GM18499 (cell line): Measurements from ENCODE around the gene RNF223.
A peak's percentile ranks its signal among the peaks of the same experiment; 100 is the strongest.

Experiments
- ATAC-seq: cut with Tn5 transposase; IDR thresholded peaks from one replicate; pipeline ENCODE4 v1.9.1; 2021; ENCODE audit warnings: moderate number of reproducible peaks; ENCODE audit not compliant: insufficient read depth, unreplicated experiment

Gene RNF223

GRCh38 chr1:1073743-1074587 is at the start of gene RNF223:
Gene RNF223 (minus strand): TSS chr1:1074306. CDS start chr1:1072566, 1,740 bp downstream.
- no peak for ATAC-seq

DNA sequence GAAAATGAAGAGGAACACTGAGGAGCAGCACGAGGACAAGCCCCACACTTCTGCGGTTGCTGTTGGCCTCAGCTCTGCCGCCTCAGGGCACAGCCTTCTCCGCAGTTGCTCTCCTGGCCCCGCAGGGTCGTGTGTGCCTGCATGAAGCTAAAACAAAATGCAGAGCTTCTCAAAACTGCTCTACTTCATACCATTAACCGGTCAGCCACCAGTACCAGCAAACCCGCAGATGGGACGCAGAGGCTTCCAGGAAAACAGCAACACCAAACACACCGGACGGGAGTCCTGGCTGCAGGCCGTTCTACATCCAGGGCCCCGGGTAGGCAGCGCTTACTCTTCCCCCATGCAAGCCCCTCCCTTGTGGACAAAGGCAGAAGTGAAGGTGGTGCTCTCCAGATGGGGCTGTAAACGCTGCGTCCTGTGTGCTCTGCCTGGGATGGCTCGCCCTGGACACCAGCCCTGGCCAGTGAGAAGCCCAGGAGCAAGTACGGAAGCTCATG is 48.9 kb upstream of the RNF223 start:
- no peak for ATAC-seq

GRCh38 chr1:1122078-1122811 is 48.1 kb upstream of the RNF223 start:
- ATAC-seq, result no peak

GRCh38 chr1:1121611-1122077 is 47.5 kb upstream of the RNF223 start:
- no peak for ATAC-seq

DNA sequence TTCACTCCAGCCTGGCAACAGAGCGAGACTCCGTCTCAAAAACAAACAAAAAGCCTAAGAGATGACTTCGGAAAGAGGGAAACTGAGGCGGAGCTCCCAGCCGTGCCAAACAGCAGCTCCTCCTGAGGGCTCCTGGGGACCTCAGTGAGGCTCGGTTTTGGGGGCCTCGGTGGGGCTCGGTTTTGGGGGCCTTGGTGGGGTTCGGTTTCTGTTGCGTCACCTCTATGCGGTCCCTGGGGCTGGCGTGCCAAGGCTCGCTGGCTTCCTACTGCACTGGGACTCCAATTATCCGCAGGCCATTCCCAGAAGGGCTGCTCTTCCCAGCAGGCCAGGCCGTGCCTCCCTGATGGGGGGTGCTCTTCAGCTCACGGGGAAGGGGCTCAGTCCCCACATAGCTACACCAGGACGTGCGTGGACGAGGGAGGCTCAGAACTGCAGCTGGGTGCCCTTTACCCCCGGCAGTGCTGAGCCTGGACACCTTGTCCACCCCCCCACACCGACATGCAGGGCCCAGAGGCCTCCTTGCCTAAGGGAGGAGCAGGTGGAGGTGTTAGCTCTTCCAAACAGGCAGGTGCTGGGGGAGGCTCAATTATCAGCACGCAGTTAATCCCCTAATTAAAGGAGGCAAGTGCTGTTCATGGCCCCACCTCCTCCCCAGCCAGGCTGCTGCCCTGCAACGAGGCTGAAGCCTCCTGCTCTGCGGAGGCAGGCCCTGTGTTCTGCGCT is 46.9 kb upstream of the RNF223 start:
- no peak for ATAC-seq

DNA sequence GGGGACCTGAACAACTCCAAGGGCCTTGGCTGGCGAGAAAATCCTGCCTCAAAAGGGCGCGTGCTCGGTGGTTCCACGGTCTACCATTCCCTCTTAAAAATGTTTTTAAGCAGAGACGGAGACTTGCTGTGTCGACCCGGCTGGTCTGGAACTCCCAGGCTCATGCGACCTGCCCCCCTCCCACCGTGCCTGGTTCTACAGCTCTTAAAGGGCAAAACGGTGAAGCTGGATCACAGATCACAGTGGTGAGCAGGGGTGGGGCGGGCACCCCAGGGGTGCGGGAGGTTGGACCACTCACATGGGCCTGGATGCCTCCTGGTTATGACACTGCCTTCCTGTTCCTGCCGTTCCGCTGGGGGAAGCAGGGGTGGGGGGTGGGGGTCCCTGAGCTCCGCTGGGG is 46.0 kb upstream of the RNF223 start:
- ATAC-seq, result no peak

DNA sequence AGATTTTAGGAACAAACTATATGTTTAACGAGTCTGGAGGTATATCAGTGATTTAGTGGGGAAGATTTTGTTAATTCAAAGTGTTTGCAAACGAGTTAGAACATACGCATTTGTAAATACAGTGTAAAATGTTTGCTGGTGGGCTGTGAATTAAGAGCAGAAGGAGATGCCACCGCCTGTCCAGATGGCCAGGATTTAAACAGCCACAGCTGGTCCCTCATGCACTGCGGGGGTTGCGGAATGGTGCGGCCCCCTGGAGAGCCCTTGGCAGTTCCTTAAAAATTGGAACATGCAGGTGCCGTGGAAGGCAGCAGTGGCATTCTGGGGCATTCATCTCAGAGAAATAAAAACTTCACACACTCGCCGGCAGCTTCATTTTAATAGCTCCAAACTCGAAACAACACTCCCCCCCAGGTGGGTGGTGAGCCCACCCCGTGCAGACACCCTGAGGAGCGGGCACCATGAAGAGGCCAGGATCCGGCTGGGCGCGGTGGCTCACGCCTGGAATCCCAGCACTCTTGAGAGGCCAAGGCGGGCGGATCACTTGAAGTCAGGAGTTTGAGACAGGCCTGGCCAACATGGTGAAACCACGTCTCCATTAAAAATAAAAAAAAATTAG is 45.3 kb upstream of the RNF223 start:
- no peak for ATAC-seq

DNA sequence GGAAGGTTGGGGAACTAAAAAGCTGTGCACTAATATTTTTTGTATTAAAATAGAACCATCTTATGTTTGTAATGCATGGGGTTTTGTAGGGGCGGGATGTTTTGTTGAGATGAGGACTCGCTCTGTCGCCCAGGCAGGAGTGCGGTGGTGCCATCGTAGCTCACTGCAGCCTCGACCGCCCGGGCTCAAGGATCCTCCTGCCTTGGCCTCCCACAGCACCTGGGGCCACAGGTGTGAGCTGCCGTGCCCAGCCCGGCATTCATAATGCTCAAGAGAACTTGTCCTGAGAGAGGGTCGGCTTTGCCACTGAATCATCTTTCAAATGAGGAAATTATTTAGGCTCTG is 44.7 kb upstream of the RNF223 start:
- no peak for ATAC-seq

DNA sequence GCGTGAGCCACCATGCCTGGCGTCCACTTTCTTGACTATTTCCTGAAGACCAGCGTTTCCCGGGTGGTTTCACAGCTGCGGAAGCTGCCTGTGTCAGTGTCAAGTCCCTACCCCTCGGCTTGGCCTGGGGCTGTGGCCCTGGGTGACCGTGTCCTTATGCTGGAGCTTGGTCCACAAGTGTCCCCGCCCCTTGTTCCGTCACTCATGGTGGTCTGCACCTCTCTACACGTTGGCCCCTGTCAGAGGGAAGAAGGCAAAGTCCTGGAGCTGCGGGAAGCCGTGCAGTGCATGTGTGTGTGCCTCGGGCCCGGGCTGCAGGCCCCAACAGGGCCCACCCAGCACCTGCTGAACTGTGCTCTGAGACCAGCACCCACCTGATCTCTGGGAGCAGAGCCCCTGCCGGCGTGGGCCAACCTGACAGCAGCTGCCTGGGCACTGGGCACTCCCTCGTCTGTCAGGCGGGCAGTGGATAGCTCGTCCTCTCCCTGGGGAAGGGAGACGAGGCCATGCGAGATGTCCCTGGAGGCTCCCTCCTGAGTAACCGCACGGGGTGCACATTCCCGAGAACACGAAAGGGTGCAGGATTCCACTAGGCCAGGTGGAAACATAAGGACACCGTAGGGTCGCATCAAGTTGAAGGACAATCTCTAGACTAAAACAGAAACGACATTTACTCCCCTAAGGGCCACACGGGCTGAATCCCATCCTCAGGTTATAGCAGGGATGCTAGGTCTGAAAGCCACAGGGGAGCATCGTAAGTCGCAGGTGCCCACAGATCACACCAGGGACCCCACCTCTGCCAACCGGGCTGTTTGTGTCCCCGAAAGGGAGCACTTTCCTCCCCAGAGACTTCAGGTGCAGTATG is 44.1 kb upstream of the RNF223 start:
- no peak for ATAC-seq

GRCh38 chr1:1117469-1117831 is 43.3 kb upstream of the RNF223 start:
- no peak for ATAC-seq

- ATAC-seq, result no peak
Measured at GRCh38 chr1:1116701-1117468, 42.8 kb upstream of the RNF223 start.

DNA sequence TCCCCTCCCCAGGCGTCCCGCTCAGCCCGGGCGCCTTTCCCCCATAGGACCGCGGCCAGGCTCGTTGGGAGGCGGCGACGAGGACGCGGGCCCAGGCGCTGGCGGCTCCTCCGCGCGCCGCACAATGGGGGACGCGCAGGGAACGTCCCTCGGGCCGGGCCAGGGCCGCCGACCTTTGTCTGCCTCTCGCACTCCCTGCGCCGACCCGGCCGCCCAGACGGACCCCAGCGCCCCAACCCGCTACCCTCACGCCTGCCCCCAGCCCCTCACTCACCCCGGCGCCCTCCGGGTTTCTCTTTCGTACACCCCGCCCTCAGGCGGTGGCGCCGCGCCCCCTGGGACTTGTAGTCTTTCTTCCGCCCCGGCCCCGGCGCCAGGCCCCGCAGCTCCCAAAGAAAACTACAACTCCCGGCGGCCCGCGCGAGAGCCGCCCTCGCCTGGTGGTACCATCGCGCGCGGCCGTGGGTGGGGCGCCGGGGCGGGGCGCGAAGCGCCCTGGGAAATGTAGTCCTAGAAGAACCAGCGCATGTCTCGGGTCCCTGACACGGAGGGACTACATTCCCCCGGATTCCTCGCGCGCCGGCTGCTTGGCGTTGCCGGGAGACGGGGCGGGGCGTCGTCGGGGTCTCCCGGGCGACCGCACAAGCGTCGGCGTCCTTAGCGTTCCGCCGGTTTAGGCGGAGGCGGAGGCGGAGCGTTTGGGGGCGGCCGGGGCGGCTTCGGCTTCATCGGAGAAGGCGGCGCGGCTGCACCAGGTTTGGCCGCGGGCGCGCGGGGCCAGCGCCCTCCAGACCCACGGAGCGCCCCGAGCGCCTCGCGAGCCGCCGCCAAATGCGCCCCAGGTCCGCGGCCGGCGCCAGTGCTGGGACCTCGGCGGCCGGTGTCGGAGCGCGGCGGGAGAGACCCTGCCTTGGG is 41.9 kb upstream of the RNF223 start, which contains the start of gene C1orf159:
Gene C1orf159, minus strand, starts transcription at position 304 of the 915 bp plus-strand sequence. CDS start 24,546 bp downstream, outside the sequence.
- ATAC-seq, result peak; percentile 77

- no peak for ATAC-seq
Measured at GRCh38 chr1:1115136-1115785, 41.2 kb upstream of the RNF223 start.

DNA sequence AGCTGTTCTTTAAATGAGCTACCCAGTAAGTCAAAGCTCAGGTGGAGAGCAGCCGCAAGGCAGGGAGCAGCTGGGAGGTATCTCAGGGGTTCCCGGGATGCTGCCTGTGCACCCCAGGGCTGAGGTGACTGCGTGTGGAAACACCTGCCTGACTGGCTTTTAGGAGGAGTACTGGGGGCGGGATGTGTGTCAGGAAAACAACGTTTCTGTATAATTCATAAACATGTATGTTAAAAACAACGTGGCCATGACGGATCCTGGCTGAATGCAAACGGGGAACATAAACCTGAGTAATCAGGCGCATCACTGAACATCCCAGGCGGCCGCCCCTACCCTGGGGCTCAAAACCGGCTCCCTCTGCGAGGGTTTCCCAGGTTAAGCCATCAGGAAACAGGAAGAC is 40.3 kb upstream of the RNF223 start:
- ATAC-seq, result no peak

GRCh38 chr1:1112237-1112985 is 38.3 kb upstream of the RNF223 start:
- no peak for ATAC-seq

- ATAC-seq, result no peak
Measured at GRCh38 chr1:1111516-1112236, 37.6 kb upstream of the RNF223 start.
